HG03457 (cell line): ENCODE data around the gene AR.

Experiments used
- ATAC-seq: cut with Tn5 transposase; IDR thresholded peaks from one replicate; pipeline ENCODE4 v1.9.1; 2021; ENCODE audit warnings: moderate number of reproducible peaks; ENCODE audit not compliant: unreplicated experiment

AR gene

GRCh38 chrX:67543818-67544217 lies at the start of gene AR:
Gene AR, plus strand, starts transcription at chrX:67544021. Its CDS starts 1,126 bp downstream, at chrX:67545147.
- ATAC-seq, result no peak

- no peak for ATAC-seq
These were observed 43.2 kb upstream of the AR start for GRCh38 chrX:67500617-67501016.

GRCh38 chrX:67503004-67503403 lies 40.8 kb upstream of the AR start:
- ATAC-seq, result no peak

- no peak for ATAC-seq
These were observed 40.4 kb upstream of the AR start for GRCh38 chrX:67503453-67503852.

- no peak for ATAC-seq
These were observed 23.1 kb upstream of the AR start for GRCh38 chrX:67520671-67521070.

GRCh38 chrX:67523002-67523681 lies 20.7 kb upstream of the AR start:
- ATAC-seq, result no peak

- ATAC-seq, result no peak
These were observed 19.9 kb upstream of the AR start for GRCh38 chrX:67523932-67524331.

- no peak for ATAC-seq
These were observed 19.4 kb upstream of the AR start for GRCh38 chrX:67524428-67524827.

- no peak for ATAC-seq
These were observed 18.7 kb upstream of the AR start for GRCh38 chrX:67524950-67525691.

- ATAC-seq, result no peak
These were observed 7.3 kb upstream of the AR start for GRCh38 chrX:67536564-67536963.

GRCh38 chrX:67538383-67538782 lies 5.4 kb upstream of the AR start:
- ATAC-seq, result no peak

GRCh38 chrX:67544281-67545035 lies 637 bp downstream of the AR start:
- no peak for ATAC-seq

- no peak for ATAC-seq
These were observed 1.4 kb downstream of the AR start for GRCh38 chrX:67545036-67545821.

- ATAC-seq, result no peak
These were observed 2.2 kb downstream of the AR start for GRCh38 chrX:67545893-67546495.

GRCh38 chrX:67546496-67547423 lies 2.9 kb downstream of the AR start:
- ATAC-seq, result no peak

- ATAC-seq, result no peak
These were observed 11.9 kb downstream of the AR start for GRCh38 chrX:67555578-67556203.

- ATAC-seq, result no peak
These were observed 14.4 kb downstream of the AR start for GRCh38 chrX:67558267-67558666.

GRCh38 chrX:67563469-67564448 lies 19.9 kb downstream of the AR start:
- no peak for ATAC-seq
